IMR-90 (cell line): ENCODE measurements around the gene VOPP1. TPM values are rescaled to one million over a fixed set of nuclear protein-coding genes. Genes with fewer than 3 reads are reported as not detected.
A peak's percentile ranks its signal among the peaks of the same experiment; 100 is the strongest.

Experiments
- ATAC-seq: fragments of 200-7000 bp; cut with Tn5 transposase; 2 replicates; pipeline ENCODE4 v1.9.1; 2020; ENCODE audit warnings: low read depth, mild to moderate bottlenecking, moderate library complexity
- BruUV-seq: library from RNA; stranded (reverse); fragments of 400-500 nt; replicated peaks from 2 replicates; lab custom pipeline; 2021; lab: Mats Ljungman, UMichigan
- CTCF ChIA-PET: fragments of 300-600 bp; formaldehyde crosslinking; extraction: SDS; loops from one replicate; lab custom pipeline; 2021; ENCODE audit warnings: antibody characterized with exemption; lab: Yijun Ruan, JAX
- POLR2A ChIA-PET: fragments of 300-600 bp; sonication (Branson Sonifier 250); formaldehyde crosslinking; loops from one replicate; lab custom pipeline; 2022; ENCODE audit warnings: antibody characterized with exemption; ENCODE audit not compliant: unreplicated experiment; lab: Charles Lee
- DNase-seq: peaks from one replicate; pipeline ENCODE4 v3.0.0; 2013
- H2AFZ ChIP-seq: replicated peaks from 2 replicates; pipeline ENCODE3; 2013; ENCODE audit warnings: low read length, mild to moderate bottlenecking; ENCODE audit not compliant: poor library complexity
- H2AK5ac ChIP-seq: 2 replicates; pipeline ENCODE4 v1.6.1; 2013; ENCODE audit warnings: low read depth, low read length, inconsistent platforms
- H2AK9ac ChIP-seq: replicated peaks from 2 replicates; pipeline ENCODE3; 2013; ENCODE audit warnings: mild to moderate bottlenecking, low read depth, low read length, moderate library complexity; ENCODE audit not compliant: poor library complexity
- H2BK120ac ChIP-seq: 2 replicates; pipeline ENCODE4 v1.6.1; 2013; ENCODE audit warnings: low read depth, low read length, inconsistent platforms
- H2BK15ac ChIP-seq: 3 replicates; pipeline ENCODE4 v1.6.1; 2013; ENCODE audit warnings: low read depth, low read length, inconsistent platforms
- H2BK20ac ChIP-seq: 2 replicates; pipeline ENCODE4 v1.6.1; 2013; ENCODE audit warnings: low read depth, mild to moderate bottlenecking, inconsistent platforms, low read length, moderate library complexity
- H2BK5ac ChIP-seq: 2 replicates; pipeline ENCODE4 v1.6.1; 2013; ENCODE audit warnings: mild to moderate bottlenecking, low read depth, low read length, inconsistent platforms; ENCODE audit not compliant: poor library complexity, severe bottlenecking
- H3K14ac ChIP-seq: replicated peaks from 2 replicates; pipeline ENCODE4 v1.6.1; 2013; ENCODE audit warnings: low read depth, low read length, inconsistent platforms
- H3K18ac ChIP-seq: 2 replicates; pipeline ENCODE4 v1.6.1; 2013; ENCODE audit warnings: low read depth, low read length, control low read depth
- H3K23ac ChIP-seq: 2 replicates; pipeline ENCODE4 v1.6.1; 2013; ENCODE audit warnings: low read depth, low read length, inconsistent platforms
- H3K27ac ChIP-seq: 2 replicates; pipeline ENCODE4 v1.5.1; 2013; ENCODE audit warnings: mild to moderate bottlenecking, control low read depth, low read length; ENCODE audit not compliant: insufficient read depth
- H3K27me3 ChIP-seq: 2 replicates; pipeline ENCODE4 v1.6.1; 2013; ENCODE audit warnings: low read length; ENCODE audit not compliant: control insufficient read depth, insufficient read depth
- H3K36me3 ChIP-seq: 2 replicates; pipeline ENCODE4 v1.6.1; 2013; ENCODE audit warnings: low read length, mixed read lengths; ENCODE audit not compliant: control insufficient read depth, insufficient read depth
- H3K4ac ChIP-seq: 2 replicates; pipeline ENCODE4 v1.6.1; 2013; ENCODE audit warnings: low read depth, low read length, inconsistent platforms
- H3K4me1 ChIP-seq: 2 replicates; pipeline ENCODE4 v1.6.1; 2013; ENCODE audit warnings: low read length, mixed read lengths; ENCODE audit not compliant: control insufficient read depth, insufficient read depth
- H3K4me2 ChIP-seq: 2 replicates; pipeline ENCODE4 v1.6.1; 2013; ENCODE audit warnings: low read depth, mild to moderate bottlenecking, control low read depth, low read length, moderate library complexity
- H3K4me3 ChIP-seq: 2 replicates; pipeline ENCODE4 v1.5.1; 2013; ENCODE audit warnings: low read depth, mild to moderate bottlenecking, control low read depth, low read length, moderate library complexity; ENCODE audit not compliant: insufficient read depth
- H3K56ac ChIP-seq: 2 replicates; pipeline ENCODE4 v1.6.1; 2013; ENCODE audit warnings: low read length, inconsistent platforms; ENCODE audit not compliant: insufficient read depth; ENCODE audit errors: extremely low read depth
- H3K79me1 ChIP-seq, 2 experiments: 2 replicates each; pipeline ENCODE4 v1.6.1; 2013; ENCODE audit warnings: low read length in 2 of 2, inconsistent platforms in 1 of 2, low read depth in 1 of 2
- H3K9ac ChIP-seq: 2 replicates; pipeline ENCODE4 v1.6.1; 2013; ENCODE audit warnings: low read depth, low read length, control low read depth
- H3K9me1 ChIP-seq: 2 replicates; pipeline ENCODE4 v1.6.1; 2013; ENCODE audit warnings: low read length, inconsistent platforms; ENCODE audit not compliant: insufficient read depth
- H3K9me3 ChIP-seq: 2 replicates; pipeline ENCODE4 v1.6.1; 2013; ENCODE audit warnings: low read length; ENCODE audit not compliant: control insufficient read depth, insufficient read depth
- H4K20me1 ChIP-seq: 2 replicates; pipeline ENCODE4 v1.6.1; 2013; ENCODE audit warnings: low read length, inconsistent platforms; ENCODE audit not compliant: insufficient read depth
- H4K5ac ChIP-seq: 2 replicates; pipeline ENCODE4 v1.6.1; 2013; ENCODE audit warnings: mild to moderate bottlenecking, low read depth, low read length, control low read depth
- H4K8ac ChIP-seq, 2 experiments: 2 replicates each; pipeline ENCODE4 v1.6.1; 2013; ENCODE audit warnings: low read depth in 2 of 2, low read length in 2 of 2, control low read depth in 1 of 2, inconsistent platforms in 1 of 2
- H4K91ac ChIP-seq: 2 replicates; pipeline ENCODE4 v1.6.1; 2013; ENCODE audit warnings: low read depth, low read length, inconsistent platforms; ENCODE audit not compliant: insufficient read depth
- CHD1 ChIP-seq: IDR thresholded peaks from 2 replicates; pipeline ENCODE4 v1.6.1; 2012; ENCODE audit warnings: low read depth, low read length, improper control_type of control experiment
- CTCF ChIP-seq: conservative IDR thresholded peaks from 2 replicates; pipeline ENCODE4 v1.5.1; 2012; ENCODE audit warnings: mild to moderate bottlenecking, low read depth, low read length, improper control_type of control experiment
- MAZ ChIP-seq: IDR thresholded peaks from 2 replicates; pipeline ENCODE4 v1.6.1; 2012; ENCODE audit warnings: low read depth, mild to moderate bottlenecking, low read length, improper control_type of control experiment, moderate library complexity, borderline replicate concordance
- NFE2L2 ChIP-seq: fragments of 150-350 bp; IDR thresholded peaks from 2 replicates; pipeline ENCODE4 v1.6.1; 2016; ENCODE audit warnings: low read depth, mild to moderate bottlenecking, low read length
- WGBS, 2 experiments: methylation state at CpG; one replicate each; pipeline versions ENCODE4 v1.1.5 to v1.1.7; 2013; ENCODE audit warnings: missing lambda C conversion rate in 2 of 2; ENCODE audit not compliant: insufficient read length in 1 of 2; ENCODE audit errors: extremely low coverage in 2 of 2; 5-methylcytosine and 5-hydroxymethylcytosine counted together
- dilution Hi-C: fragments of 300-500 bp; cut with HindIII; formaldehyde crosslinking; loops from one replicate; pipeline ENCODE4 v1.14.3; 2018; ENCODE audit warnings: low sequenced_read_pairs; ENCODE audit not compliant: unreplicated experiment
- in situ Hi-C: fragments of 300-500 bp; cut with MboI; formaldehyde crosslinking; loops from 3 replicates; pipeline ENCODE4 v1.14.3; 2019; ENCODE audit warnings: low sequenced_read_pairs, inconsistent platforms, mixed read lengths
- intact Hi-C: fragments of 100-400 bp; cut with micrococcal nuclease; formaldehyde crosslinking; loops from 2 replicates; pipeline ENCODE4 v1.10.0; 2022
- polyA plus RNA-seq, 3 experiments: library from polyadenylated mRNA; depleted of rRNA; stranded (reverse); fragments of >200 nt; gene quantifications; 2 replicates each; pipeline ENCODE4 v1.2.3, GENCODE V29; 2012; ENCODE audit warnings: low replicate concordance in 1 of 3
- total RNA-seq: library from RNA; depleted of rRNA; stranded (reverse); fragments of >200 nt; gene quantifications from 2 replicates; pipeline ENCODE4 v1.2.3, GENCODE V29; 2012

Gene VOPP1
- total and polyA plus RNA-seq, 2 of the 4 experiments (the other 2 are of a cell fraction), result 60.2 to 94.5 TPM

- Histone ChIP-seq H3K9me3 (no peaks in the 10 kb centered on the region), H3K4me2 (no peak overlapping the region), H4K5ac (no peak overlapping the region), H3K27ac (no peak overlapping the region), H3K27me3 (no peaks in the 10 kb centered on the region), H2AK9ac (no peak overlapping the region), H4K91ac (no peak overlapping the region), H3K9ac (no peak overlapping the region), H3K36me3 (peaks cover 2% of the 10 kb centered on the region; the same call in 1 of the 2 replicates), H3K9me1 (peaks cover 38% of the 10 kb centered on the region), H3K4ac (0 out of 2 replicates have a peak overlapping the region, but pooled peaks have one; percentile 32), H3K18ac (no peak overlapping the region), H2AFZ (no peak overlapping the region), H2BK20ac (no peak overlapping the region), H2BK120ac (no peak overlapping the region), H3K4me1 (peaks cover 14% of the 10 kb centered on the region), H3K79me1 (peaks cover 28 to 81% of the 10 kb centered on the region in 2 experiments), H2AK5ac (peak overlapping the region; percentile 20; the same call in 1 of the 2 replicates), H2BK15ac (no peak overlapping the region), H2BK5ac (no peak overlapping the region), H4K8ac (no peak overlapping the region), H3K56ac (no peak overlapping the region), H4K20me1 (peaks cover 58% of the 10 kb centered on the region), H3K14ac (no peak overlapping the region), H3K23ac (no peak overlapping the region), H3K4me3 (no peak overlapping the region)
- intact Hi-C loops (no loop called here), in situ Hi-C loops (no loop called here), dilution Hi-C loops (no loop called here)
- WGBS, 2 experiments, result 100% methylated on average over 6 of the region's 20 CpGs; no CpG with 5 or more reads in 1 of the 2 experiments
- POLR2A ChIA-PET, result no interaction called here
- BruUV-seq, result no TSS peak
- TF ChIP-seq CTCF, result no peak
- TF ChIP-seq MAZ, result no peak
- TF ChIP-seq CHD1, result no peak
- TF ChIP-seq NFE2L2, result no peak
- CTCF ChIA-PET, result no interaction called here
- ATAC-seq (no peak), DNase-seq (no peak)
Measured at GRCh38 chr7:55540226-55540858, 32.0 kb downstream of the VOPP1 start.
